ENCODE measurements around the gene PDCD1. TPM values are rescaled to one million over a fixed set of nuclear protein-coding genes. Genes with fewer than 3 reads are reported as not detected.

The PDCD1 gene
- total RNA-seq, 3 donors from 2014 or later (not counting 1 experiment from before 2014, with no cell fraction given), result 0.45 TPM; not detected in 2

- H3K36me3 Mint-ChIP-seq, result no peaks in the 10 kb centered on the region
- peaks cover 46 to 47% of the 10 kb centered on the region in 2 donors for H3K4me1 Mint-ChIP-seq
- peak overlapping the region; percentile 43 to 71 for H3K27ac Mint-ChIP-seq
- no peaks in the 10 kb centered on the region for H3K9me3 Mint-ChIP-seq
- ATAC-seq (peak; percentile 67 to 78 (median 73)), DNase-seq (peak; percentile 71 to 83)
- Histone ChIP-seq H3K9me3 (ENCODE audit: control insufficient read depth, insufficient read depth, low read length) (no peaks in the 10 kb centered on the region), H3K4me3 (ENCODE audit: low read length) (peak overlapping the region; percentile 27), H3K27ac (ENCODE audit: low read length) (no peak overlapping the region), H3K27me3 (ENCODE audit: control insufficient read depth, insufficient read depth, low read length) (no peaks in the 10 kb centered on the region), H3K36me3 (ENCODE audit: control insufficient read depth, insufficient read depth, low read length) (no peaks in the 10 kb centered on the region), H3K4me1 (ENCODE audit: control insufficient read depth, insufficient read depth, low read length) (peaks cover 35% of the 10 kb centered on the region)
- H3K4me3 Mint-ChIP-seq, result peak overlapping the region; percentile 82
- peaks cover 10 to 16% of the 10 kb centered on the region in 2 donors for H3K27me3 Mint-ChIP-seq (ENCODE audit: low read depth in 2 of 2)
- intact Hi-C loops (cut with micrococcal nuclease), result loop anchor here (2.0 kb wide), 1 partner anchor 25 kb away; the partner anchor contains the start of gene RTP5
- 4% methylated on average over 65 of the region's 65 CpGs for WGBS (ENCODE audit: insufficient coverage)
- TF ChIP-seq CTCF (IDR thresholded peaks at IDR 0.05), result no peak
These were observed 14.5 kb downstream of the PDCD1 start for GRCh38 chr2:241844066-241844728.

- peaks cover 46 to 47% of the 10 kb centered on the region in 2 donors for H3K4me1 Mint-ChIP-seq
- no peaks in the 10 kb centered on the region for H3K27me3 ChIP-seq (ENCODE audit: control insufficient read depth, insufficient read depth, low read length)
- DNase-seq (no peak), ATAC-seq (peak; percentile 2 to 9 (median 3))
- peak overlapping the region; percentile 59 for H3K27ac ChIP-seq (ENCODE audit: low read length)
- peaks cover 35% of the 10 kb centered on the region for H3K4me1 ChIP-seq (ENCODE audit: control insufficient read depth, insufficient read depth, low read length)
- no peak for TF ChIP-seq CTCF (IDR thresholded peaks at IDR 0.05)
- H3K27ac Mint-ChIP-seq, result peak overlapping the region; percentile 92
- H3K9me3 Mint-ChIP-seq, result no peaks in the 10 kb centered on the region
- WGBS (ENCODE audit: insufficient coverage), result 32% methylated on average over 42 of the region's 52 CpGs
- no peaks in the 10 kb centered on the region for H3K36me3 ChIP-seq (ENCODE audit: control insufficient read depth, insufficient read depth, low read length)
- H3K9me3 ChIP-seq (ENCODE audit: control insufficient read depth, insufficient read depth, low read length), result no peaks in the 10 kb centered on the region
- no peaks in the 10 kb centered on the region for H3K36me3 Mint-ChIP-seq
- H3K4me3 ChIP-seq (ENCODE audit: low read length), result peak overlapping the region; percentile 37
- H3K27me3 Mint-ChIP-seq (ENCODE audit: low read depth in 2 of 2), result peaks cover 14 to 19% of the 10 kb centered on the region in 2 donors
- H3K4me3 Mint-ChIP-seq, result peak overlapping the region; percentile 93
- intact Hi-C loops (cut with micrococcal nuclease), result loop anchor here (2.0 kb wide), 2 partner anchors 25 to 81 kb away; partner anchors contain the start of gene RTP5
These were observed 15.2 kb downstream of the PDCD1 start for GRCh38 chr2:241843321-241844065.

- H3K9me3 Mint-ChIP-seq, result no peaks in the 10 kb centered on the region
- Histone ChIP-seq H3K9me3 (ENCODE audit: control insufficient read depth, insufficient read depth, low read length) (no peaks in the 10 kb centered on the region), H3K27ac (ENCODE audit: low read length) (peak overlapping the region; percentile 59), H3K4me1 (ENCODE audit: control insufficient read depth, insufficient read depth, low read length) (peaks cover 35% of the 10 kb centered on the region), H3K36me3 (ENCODE audit: control insufficient read depth, insufficient read depth, low read length) (no peaks in the 10 kb centered on the region), H3K27me3 (ENCODE audit: control insufficient read depth, insufficient read depth, low read length) (peaks cover 2% of the 10 kb centered on the region), H3K4me3 (ENCODE audit: low read length) (peak overlapping the region; percentile 37)
- intact Hi-C loops (cut with micrococcal nuclease), result loop anchor here (2.0 kb wide), 1 partner anchor 80 kb away; no protein-coding TSS in a partner anchor
- no peak for TF ChIP-seq CTCF (IDR thresholded peaks at IDR 0.05)
- H3K4me3 Mint-ChIP-seq, result peak overlapping the region; percentile 93
- DNase-seq, result peak; percentile 61 to 68
- H3K27me3 Mint-ChIP-seq (ENCODE audit: low read depth in 2 of 2), result peaks cover 21 to 22% of the 10 kb centered on the region in 2 donors
- peak; percentile 66 to 78 (median 71) for ATAC-seq
- WGBS (ENCODE audit: insufficient coverage), result 3% methylated on average over 29 of the region's 29 CpGs
- H3K4me1 Mint-ChIP-seq, result peaks cover 46 to 47% of the 10 kb centered on the region in 2 donors
- H3K36me3 Mint-ChIP-seq, result no peaks in the 10 kb centered on the region
- H3K27ac Mint-ChIP-seq, result peak overlapping the region; percentile 92
These were observed 16.0 kb downstream of the PDCD1 start for GRCh38 chr2:241842620-241843211.
